C4-2B (cell line): Measurements from ENCODE around the gene MYH16.

Experiments used
- H3K27ac ChIP-seq: fragments of 450-650 bp; 2 replicates; pipeline ENCODE4 v1.5.1; 2017
- CTCF ChIP-seq: fragments of 450-650 bp; conservative IDR thresholded peaks from 2 replicates; pipeline ENCODE4 v1.5.1; 2017; ENCODE audit warnings: mild to moderate bottlenecking
- ZFX ChIP-seq: fragments of 450-650 bp; IDR thresholded peaks from 2 replicates; pipeline ENCODE4 v1.6.1; 2017

MYH16 gene

GRCh38 chr7:99238558-99239341 is 33.9 kb upstream of the MYH16 start:
- no peak overlapping the region for H3K27ac ChIP-seq
- TF ChIP-seq CTCF: no peak
- TF ChIP-seq ZFX: no peak

GRCh38 chr7:99242682-99243081 is 30.0 kb upstream of the MYH16 start:
- TF ChIP-seq CTCF (no peak), ZFX (no peak)
- H3K27ac ChIP-seq: no peak overlapping the region

GRCh38 chr7:99243751-99244337 is 28.8 kb upstream of the MYH16 start:
- no peak overlapping the region for H3K27ac ChIP-seq
- TF ChIP-seq CTCF (no peak), ZFX (no peak)

GRCh38 chr7:99244939-99245338 is 27.7 kb upstream of the MYH16 start:
- H3K27ac ChIP-seq: no peak overlapping the region
- TF ChIP-seq CTCF: no peak
- no peak for TF ChIP-seq ZFX

GRCh38 chr7:99248391-99249095 is 24.1 kb upstream of the MYH16 start:
- no peak for TF ChIP-seq ZFX
- TF ChIP-seq CTCF: no peak
- H3K27ac ChIP-seq: no peak overlapping the region

GRCh38 chr7:99249985-99250575 is 22.6 kb upstream of the MYH16 start:
- TF ChIP-seq ZFX (no peak), CTCF (no peak)
- H3K27ac ChIP-seq: no peak overlapping the region
